ENCODE measurements around the gene IFT43.

- TF ChIP-seq CTCF (IDR thresholded peaks at IDR 0.05): no peak
- TF ChIP-seq POLR2A (IDR thresholded peaks at IDR 0.05): no peak
These were observed 119.3 kb downstream of the IFT43 start for GRCh38 chr14:76104802-76105355.
